Measurements from ENCODE around the gene PARP3. TPM values are rescaled to one million over a fixed set of nuclear protein-coding genes. Genes with fewer than 3 reads are reported as not detected.

The PARP3 gene
- total RNA-seq, 3 donors from 2014 or later (not counting 1 experiment from before 2014, with no cell fraction given): 4.6 to 7.4 (median 5.6) TPM

DNA sequence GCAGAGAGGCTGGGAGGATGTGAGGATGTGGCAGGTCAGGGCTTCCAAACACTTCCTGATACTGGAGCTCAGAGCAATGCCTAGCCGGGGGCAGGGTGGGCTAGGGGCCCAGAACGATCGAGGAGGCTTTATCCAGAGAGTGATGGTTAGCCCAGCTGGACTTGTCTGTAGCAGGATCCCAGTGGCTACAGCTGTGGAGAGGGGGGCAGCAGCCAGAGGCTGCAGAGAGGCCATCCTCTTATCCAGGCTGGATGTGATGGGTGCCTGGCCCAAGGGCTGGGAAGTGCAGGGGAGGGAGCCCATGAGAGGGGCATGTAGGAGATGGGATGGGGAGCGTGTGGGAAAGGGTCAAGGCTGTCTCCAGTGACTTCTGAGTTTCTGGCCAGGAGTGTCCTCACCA, 4.6 kb downstream of the PARP3 start:
- 85% methylated on average over 4 of the region's 4 CpGs for WGBS (ENCODE audit: insufficient coverage)
- DNase-seq (no peak), ATAC-seq (no peak)
- H3K4me3 Mint-ChIP-seq: no peak overlapping the region
- intact Hi-C loops (cut with micrococcal nuclease): no loop called here
- no peaks in the 10 kb centered on the region for H3K36me3 Mint-ChIP-seq
- H3K27me3 Mint-ChIP-seq (ENCODE audit: low read depth in 2 of 2): no peaks in the 10 kb centered on the region
- H3K9me3 ChIP-seq (ENCODE audit: control insufficient read depth, insufficient read depth, low read length): no peaks in the 10 kb centered on the region
- peaks cover 19% of the 10 kb centered on the region for H3K4me1 ChIP-seq (ENCODE audit: control insufficient read depth, insufficient read depth, low read length)
- no peak overlapping the region for H3K27ac ChIP-seq (ENCODE audit: low read length)
- H3K9me3 Mint-ChIP-seq: no peaks in the 10 kb centered on the region
- TF ChIP-seq, protein P1, sequence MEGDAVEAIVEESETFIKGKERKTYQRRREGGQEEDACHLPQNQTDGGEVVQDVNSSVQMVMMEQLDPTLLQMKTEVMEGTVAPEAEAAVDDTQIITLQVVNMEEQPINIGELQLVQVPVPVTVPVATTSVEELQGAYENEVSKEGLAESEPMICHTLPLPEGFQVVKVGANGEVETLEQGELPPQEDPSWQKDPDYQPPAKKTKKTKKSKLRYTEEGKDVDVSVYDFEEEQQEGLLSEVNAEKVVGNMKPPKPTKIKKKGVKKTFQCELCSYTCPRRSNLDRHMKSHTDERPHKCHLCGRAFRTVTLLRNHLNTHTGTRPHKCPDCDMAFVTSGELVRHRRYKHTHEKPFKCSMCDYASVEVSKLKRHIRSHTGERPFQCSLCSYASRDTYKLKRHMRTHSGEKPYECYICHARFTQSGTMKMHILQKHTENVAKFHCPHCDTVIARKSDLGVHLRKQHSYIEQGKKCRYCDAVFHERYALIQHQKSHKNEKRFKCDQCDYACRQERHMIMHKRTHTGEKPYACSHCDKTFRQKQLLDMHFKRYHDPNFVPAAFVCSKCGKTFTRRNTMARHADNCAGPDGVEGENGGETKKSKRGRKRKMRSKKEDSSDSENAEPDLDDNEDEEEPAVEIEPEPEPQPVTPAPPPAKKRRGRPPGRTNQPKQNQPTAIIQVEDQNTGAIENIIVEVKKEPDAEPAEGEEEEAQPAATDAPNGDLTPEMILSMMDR (IDR thresholded peaks at IDR 0.05): no peak
- no peaks in the 10 kb centered on the region for H3K27me3 ChIP-seq (ENCODE audit: control insufficient read depth, insufficient read depth, low read length)
- H3K36me3 ChIP-seq (ENCODE audit: control insufficient read depth, insufficient read depth, low read length): no peaks in the 10 kb centered on the region
- H3K4me1 Mint-ChIP-seq: peaks cover 11 to 18% of the 10 kb centered on the region in 2 donors
- H3K27ac Mint-ChIP-seq: no peak overlapping the region
- no peak overlapping the region for H3K4me3 ChIP-seq (ENCODE audit: low read length)

DNA sequence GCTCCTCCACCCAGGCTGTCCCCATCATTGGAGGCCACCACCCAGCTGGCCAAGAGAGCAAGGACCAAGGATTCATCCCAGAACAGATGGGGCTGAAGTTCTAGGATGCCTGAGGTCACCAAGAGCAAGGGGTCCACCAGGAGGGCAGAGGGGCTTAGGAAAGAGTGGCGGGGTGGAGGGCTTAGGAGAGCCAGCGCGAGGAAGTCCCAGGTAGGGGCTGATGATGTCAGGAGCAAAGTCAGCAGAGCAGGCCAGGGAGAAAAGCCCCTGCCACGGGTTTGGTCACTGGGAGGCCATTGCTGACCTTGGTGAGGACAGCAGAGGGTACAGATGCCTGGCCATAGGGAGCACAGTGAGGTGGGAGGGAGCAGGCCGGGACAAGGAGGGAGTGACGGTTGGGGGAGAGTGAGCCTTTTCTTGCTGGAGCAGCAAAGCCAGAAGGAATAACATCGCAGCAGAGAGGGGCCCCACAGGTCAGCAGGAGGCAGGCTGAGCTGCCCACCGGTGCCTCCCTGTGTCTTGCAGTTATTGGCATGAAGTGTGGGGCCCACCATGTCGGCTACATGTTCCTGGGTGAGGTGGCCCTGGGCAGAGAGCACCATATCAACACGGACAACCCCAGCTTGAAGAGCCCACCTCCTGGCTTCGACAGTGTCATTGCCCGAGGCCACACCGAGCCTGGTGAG, 5.2 kb downstream of the PARP3 start:
- Mint-ChIP-seq H3K36me3 (no peaks in the 10 kb centered on the region), H3K9me3 (no peaks in the 10 kb centered on the region), H3K27me3 (ENCODE audit: low read depth in 2 of 2) (peaks cover 0 to 3% of the 10 kb centered on the region in 2 donors), H3K4me1 (peaks cover 5 to 12% of the 10 kb centered on the region in 2 donors), H3K4me3 (no peak overlapping the region), H3K27ac (no peak overlapping the region)
- H3K36me3 ChIP-seq (ENCODE audit: control insufficient read depth, insufficient read depth, low read length): no peaks in the 10 kb centered on the region
- TF ChIP-seq, protein P1 (IDR thresholded peaks at IDR 0.05): no peak
- H3K4me1 ChIP-seq (ENCODE audit: control insufficient read depth, insufficient read depth, low read length): peaks cover 16% of the 10 kb centered on the region
- no peak overlapping the region for H3K27ac ChIP-seq (ENCODE audit: low read length)
- WGBS (ENCODE audit: insufficient coverage): 89% methylated on average over 13 of the region's 13 CpGs
- no peak for DNase-seq
- intact Hi-C loops (cut with micrococcal nuclease): no loop called here
- no peaks in the 10 kb centered on the region for H3K9me3 ChIP-seq (ENCODE audit: control insufficient read depth, insufficient read depth, low read length)
- no peaks in the 10 kb centered on the region for H3K27me3 ChIP-seq (ENCODE audit: control insufficient read depth, insufficient read depth, low read length)
- no peak overlapping the region for H3K4me3 ChIP-seq (ENCODE audit: low read length)
- no peak for ATAC-seq

DNA sequence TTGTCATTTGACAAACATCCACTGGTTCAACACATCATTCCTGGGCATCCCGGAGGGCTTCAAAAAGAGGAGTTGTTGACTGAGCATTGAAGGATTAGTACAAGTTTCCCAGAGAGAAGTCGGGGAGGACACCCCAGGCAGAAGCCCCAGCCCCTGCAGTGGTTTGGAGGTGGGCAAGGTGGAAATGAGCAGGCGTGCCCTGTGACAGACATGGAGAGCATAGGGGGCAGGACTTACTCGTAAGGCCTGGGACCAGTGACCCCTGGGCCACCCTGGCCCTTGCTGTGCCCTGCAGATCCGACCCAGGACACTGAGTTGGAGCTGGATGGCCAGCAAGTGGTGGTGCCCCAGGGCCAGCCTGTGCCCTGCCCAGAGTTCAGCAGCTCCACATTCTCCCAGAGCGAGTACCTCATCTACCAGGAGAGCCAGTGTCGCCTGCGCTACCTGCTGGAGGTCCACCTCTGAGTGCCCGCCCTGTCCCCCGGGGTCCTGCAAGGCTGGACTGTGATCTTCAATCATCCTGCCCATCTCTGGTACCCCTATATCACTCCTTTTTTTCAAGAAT, 5.9 kb downstream of the PARP3 start:
- no peak for ATAC-seq
- Histone ChIP-seq H3K4me1 (ENCODE audit: control insufficient read depth, insufficient read depth, low read length) (peaks cover 9% of the 10 kb centered on the region), H3K4me3 (ENCODE audit: low read length) (no peak overlapping the region), H3K27ac (ENCODE audit: low read length) (no peak overlapping the region), H3K27me3 (ENCODE audit: control insufficient read depth, insufficient read depth, low read length) (no peaks in the 10 kb centered on the region), H3K9me3 (ENCODE audit: control insufficient read depth, insufficient read depth, low read length) (no peaks in the 10 kb centered on the region), H3K36me3 (ENCODE audit: control insufficient read depth, insufficient read depth, low read length) (no peaks in the 10 kb centered on the region)
- peaks cover 4 to 5% of the 10 kb centered on the region in 2 donors for H3K4me1 Mint-ChIP-seq
- H3K27me3 Mint-ChIP-seq (ENCODE audit: low read depth in 2 of 2): peaks cover 3 to 7% of the 10 kb centered on the region in 2 donors
- no peak overlapping the region for H3K27ac Mint-ChIP-seq
- no peaks in the 10 kb centered on the region for H3K36me3 Mint-ChIP-seq
- H3K9me3 Mint-ChIP-seq: no peaks in the 10 kb centered on the region
- intact Hi-C loops (cut with micrococcal nuclease): no loop called here
- DNase-seq: no peak
- WGBS (ENCODE audit: insufficient coverage): 94% methylated on average over 10 of the region's 10 CpGs
- TF ChIP-seq, protein P1 (IDR thresholded peaks at IDR 0.05): no peak
- no peak overlapping the region for H3K4me3 Mint-ChIP-seq
